NCI-H187 treated with DMSO at 0.1 percent for 48 hours (cell line): Measurements from ENCODE around the gene TARS3.
"Not testable (repeated sequence)": the region's sequence is repeated elsewhere in the genome, so short reads cannot be mapped to it uniquely, and the experiment has no call there.

Experiments
- DNase-seq: peaks from one replicate; lab custom pipeline; 2025; lab: John Stamatoyannopoulos, UW

The TARS3 gene

DNA sequence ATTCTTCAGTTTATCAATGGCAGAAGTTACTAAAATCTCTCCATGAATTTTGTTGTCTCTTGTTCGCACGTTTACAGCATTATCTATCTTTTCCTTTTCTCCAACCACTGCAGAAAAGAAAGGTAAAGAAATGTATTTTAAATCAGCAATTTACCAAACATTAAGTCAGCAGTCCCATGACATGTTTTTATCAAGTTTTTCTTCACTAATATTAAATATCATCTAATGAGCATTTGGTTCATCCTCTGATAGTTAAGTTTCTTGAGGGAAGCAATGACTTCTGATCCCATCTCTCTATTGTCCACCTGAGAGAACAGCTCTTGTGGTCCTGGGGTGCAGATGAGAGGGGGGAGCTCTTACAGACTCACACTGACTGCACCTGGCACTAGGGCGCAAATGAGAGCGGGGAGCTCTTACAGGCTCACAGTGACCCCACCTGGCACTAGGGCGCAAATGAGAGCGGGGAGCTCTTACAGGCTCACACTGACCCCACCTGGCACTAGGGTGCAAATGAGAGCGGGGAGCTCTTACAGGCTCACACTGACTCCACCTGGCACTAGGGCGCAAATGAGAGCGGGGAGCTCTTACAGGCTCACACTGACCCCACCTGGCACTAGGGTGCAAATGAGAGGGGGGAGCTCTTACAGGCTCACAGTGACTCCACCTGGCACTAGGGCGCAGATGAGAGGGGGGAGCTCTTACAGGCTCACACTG lies 69.5 kb downstream of the TARS3 start:
- DNase-seq, result not testable (repeated sequence)

DNA sequence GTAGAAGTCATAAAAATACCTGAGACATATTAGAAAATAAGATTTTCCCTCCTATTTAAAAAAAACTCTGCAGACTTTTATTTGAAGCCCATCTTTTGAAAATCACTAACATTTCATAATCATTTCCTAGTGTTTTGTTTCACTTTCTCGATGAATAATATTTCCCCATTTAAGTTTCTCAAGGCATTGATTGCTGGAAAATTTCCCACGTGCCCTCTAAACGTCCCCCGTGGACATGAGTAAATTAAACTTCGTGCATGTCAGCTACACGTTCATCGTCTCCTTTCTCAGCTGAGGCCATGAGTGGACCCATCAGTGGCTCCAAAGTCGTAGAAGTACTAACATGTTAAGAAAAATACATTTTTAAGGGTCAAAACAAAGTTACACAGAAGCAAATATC lies 70.1 kb downstream of the TARS3 start:
- no peak for DNase-seq

DNA sequence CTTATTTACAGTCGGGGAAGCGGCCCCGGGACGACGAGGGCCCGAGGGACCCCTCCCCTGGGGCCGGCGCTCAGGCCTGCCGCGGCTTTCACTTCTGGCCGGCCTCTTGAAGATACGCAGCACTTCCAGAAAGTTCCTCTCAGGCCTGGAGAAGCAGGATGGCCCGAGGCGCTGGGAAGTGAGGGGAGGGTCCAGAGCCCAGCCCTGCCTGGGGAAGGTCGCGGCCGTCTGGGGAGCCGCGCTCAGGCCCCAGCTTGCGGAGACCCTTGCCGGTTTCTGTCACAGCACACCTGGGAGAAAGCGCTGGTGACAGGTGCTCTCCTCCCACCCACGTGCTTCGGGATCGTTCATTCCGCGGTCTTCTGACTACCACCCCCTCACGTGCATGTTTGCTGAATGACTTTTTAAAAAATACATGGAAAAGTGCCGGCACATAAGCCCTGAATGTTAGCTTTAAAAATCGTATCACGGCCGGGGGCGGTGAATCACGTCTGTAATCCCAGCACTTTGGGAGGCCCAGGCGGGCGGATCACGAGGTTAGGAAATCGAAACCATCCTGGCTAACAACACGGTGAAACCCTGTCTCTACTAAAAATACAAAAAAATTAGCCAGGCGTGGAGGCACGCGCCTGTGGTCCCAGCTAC lies 71.4 kb downstream of the TARS3 start:
- DNase-seq, result no peak

GRCh38 chr15:101652098-101652785 lies 72.0 kb downstream of the TARS3 start, which contains the start of gene TM2D3:
TM2D3 (minus strand) TSS chr15:101652381; CDS start chr15:101652361, 20 bp downstream.
- DNase-seq, result peak; percentile 58

GRCh38 chr15:101651554-101652097 lies 72.6 kb downstream of the TARS3 start:
- DNase-seq, result no peak

DNA sequence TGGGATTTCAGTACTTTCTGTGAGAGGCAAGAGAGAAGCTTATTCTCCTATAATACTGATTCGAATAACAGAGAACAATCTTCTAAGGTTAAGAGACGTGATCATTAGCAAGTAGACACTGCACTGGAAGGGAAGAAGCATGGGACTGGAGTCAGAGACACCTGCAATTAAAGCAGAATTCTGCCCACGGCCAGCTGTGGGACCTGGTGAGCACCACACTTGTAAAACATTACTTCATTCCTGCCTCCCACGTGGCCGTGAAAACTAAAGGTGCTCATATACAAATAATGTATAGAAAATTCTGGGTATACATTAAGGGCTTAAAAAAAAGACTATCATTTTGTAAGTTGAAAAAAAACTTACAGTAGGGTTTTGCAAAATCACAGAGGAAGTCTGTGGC lies 74.1 kb downstream of the TARS3 start:
- DNase-seq, result no peak

DNA sequence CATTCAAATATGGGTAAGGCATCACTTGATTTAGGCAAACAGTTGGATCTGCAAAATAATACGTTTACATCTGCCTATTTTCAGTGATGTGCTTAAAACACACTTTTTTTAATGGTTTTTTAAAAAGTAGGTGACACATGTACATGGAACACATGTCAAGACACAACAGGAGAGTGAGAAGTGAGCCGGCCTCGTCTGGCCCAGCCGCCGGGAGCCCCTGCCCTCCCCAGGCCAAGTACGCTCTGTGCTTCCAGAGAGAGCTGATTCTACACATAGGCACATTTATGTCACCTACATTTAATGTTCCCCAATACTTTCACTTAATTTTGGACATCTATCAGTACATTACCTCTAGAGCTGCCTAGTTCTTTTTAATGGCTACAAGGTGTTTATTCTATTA lies 75.9 kb downstream of the TARS3 start:
- DNase-seq, result no peak

- DNase-seq, result no peak
Observed at GRCh38 chr15:101647251-101647650, 77.0 kb downstream of the TARS3 start.

GRCh38 chr15:101646672-101647071 lies 77.6 kb downstream of the TARS3 start:
- no peak for DNase-seq

GRCh38 chr15:101642361-101642760 lies 81.9 kb downstream of the TARS3 start:
- DNase-seq, result no peak

DNA sequence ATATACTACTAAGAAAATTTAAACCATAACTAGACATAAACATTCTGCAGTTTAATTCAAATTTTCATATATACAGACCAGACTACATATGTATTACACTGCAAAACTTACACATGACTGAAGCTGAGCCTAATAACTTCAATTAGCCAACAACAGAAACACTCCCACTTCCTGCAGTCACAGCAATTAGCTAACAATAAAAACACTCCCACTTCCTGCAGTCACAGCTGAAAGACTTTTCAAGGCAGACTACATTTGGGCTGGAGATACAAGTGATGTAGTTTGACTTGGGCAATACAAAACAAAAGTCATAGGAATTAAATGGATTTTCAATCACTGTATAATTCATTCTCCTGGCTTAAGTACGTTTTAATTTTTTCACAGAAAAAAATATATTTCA lies 82.4 kb downstream of the TARS3 start:
- no peak for DNase-seq

- peak; percentile 18 for DNase-seq
Observed at GRCh38 chr15:101641129-101641764, 83.0 kb downstream of the TARS3 start.

- peak; percentile 10 for DNase-seq
Observed at GRCh38 chr15:101639667-101640066, 84.6 kb downstream of the TARS3 start.

DNA sequence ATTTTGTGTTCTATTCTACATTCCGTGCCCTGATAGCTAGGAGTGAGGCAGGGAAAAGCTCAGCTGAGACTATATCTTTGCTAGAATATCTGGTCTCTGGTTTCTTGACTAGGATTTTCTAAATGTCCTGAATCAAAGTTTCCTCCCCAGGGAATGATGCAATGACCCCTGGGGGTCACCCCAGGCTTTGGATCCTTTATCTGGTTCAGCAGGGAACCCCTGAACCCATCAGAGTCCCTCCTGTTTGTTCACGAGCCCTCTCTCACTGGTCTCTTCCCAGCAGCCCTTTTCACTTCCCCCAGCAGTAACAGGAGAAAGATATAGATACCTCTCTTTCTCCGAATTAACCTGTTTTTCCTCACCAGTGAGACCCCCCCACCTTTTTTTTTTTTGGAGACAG lies 86.4 kb downstream of the TARS3 start:
- DNase-seq, result no peak

DNA sequence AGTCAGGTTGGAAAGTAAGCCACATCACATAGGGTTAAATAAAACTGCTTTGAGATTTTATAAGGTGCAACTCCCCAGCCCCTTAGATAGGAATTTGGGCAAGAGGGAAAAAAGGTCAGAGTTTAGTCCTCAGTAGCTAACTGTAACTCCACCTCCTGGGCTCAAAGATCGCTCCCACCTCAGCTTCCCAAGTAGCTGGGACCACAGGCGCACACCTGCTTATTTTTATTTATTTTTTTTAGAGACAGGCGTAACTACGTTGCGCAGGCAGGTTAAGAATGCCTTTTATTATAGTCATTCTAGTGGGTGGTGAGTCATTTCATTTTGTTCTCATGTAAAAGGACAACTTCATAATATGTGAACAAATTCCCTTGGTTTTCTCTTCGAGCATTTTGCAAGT lies 86.8 kb downstream of the TARS3 start:
- DNase-seq, result no peak

- DNase-seq, result no peak
Observed at GRCh38 chr15:101637038-101637437, 87.2 kb downstream of the TARS3 start.

DNA sequence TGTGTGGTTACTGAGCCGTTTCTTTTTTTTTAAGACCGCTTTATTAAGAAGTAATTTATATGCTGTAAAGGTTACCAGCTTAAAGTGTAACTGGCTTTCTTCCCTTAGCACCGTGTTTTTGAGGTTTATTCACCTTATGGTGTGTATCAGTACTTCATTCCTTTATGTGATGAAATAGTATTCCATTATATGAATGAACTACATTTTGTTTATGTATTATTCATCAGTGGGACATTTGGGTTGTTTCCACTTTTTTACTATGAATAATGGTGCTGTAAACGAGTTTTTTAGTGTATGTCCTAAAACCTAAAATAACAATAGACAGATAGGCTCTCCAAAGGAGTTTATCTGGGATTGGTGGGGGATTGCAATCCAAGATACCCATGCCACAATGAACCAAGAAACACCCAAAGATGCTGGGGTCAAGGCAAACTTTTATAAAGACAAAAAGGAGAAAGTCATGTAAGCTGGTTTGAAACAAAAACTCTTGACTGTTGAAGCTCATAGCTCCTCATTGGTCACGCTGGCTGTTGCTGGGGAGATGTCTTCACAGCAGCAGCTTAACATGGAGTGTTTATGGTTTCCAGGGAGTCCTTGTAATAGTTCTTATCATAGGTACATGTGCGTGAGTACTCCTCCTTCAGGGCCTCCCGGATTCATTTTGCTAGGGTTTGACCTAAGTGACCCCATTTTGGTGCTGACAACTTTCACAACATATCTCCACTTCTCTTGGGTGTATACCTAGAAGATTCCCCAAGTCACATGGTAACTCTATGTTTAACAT lies 88.1 kb downstream of the TARS3 start:
- DNase-seq, result no peak

GRCh38 chr15:101633356-101633755 lies 90.9 kb downstream of the TARS3 start:
- no peak for DNase-seq

DNA sequence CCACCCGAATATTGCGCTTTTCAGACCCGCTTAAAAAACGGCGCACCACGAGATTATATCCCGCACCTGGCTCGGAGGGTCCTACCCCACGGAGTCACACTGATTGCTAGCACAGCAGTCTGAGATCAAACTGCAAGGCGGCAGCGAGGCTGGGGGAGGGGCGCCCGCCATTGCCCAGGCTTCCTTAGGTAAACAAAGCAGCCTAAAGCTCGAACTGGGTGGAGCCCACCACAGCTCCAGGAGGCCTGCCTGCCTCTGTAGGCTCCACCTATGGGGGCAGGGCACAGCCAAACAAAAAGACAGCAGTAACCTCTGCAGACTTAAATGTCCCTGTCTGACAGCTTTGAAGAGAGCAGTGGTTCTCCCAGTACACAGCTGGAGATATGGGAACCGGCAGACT lies 97.5 kb downstream of the TARS3 start:
- DNase-seq, result not testable (repeated sequence)

DNA sequence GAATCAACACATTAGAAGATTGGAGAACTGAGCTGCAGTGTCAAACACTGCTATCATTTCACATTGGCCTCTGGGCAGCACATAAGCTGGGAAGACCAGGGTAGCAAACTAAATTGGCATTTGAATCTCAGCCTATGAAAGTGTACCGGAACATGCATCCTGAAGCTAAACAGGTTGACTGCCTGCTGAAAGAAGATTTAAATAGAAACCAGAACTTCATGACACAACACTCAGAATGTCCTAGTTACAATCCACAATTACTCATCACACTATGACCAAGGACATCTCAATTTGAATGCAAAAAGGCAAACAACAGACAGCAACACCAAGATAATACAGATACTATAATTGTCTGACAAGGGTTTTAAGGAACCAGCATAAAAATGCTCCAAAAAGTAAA lies 98.3 kb downstream of the TARS3 start:
- DNase-seq, result no peak

GRCh38 chr15:101625184-101625583 lies 99.1 kb downstream of the TARS3 start:
- DNase-seq, result no peak
